Cardiac muscle cell (in vitro differentiated cells and primary cell): Measurements from ENCODE around the gene CEP41. TPM values are rescaled to one million over a fixed set of nuclear protein-coding genes. Genes with fewer than 3 reads are reported as not detected.
A peak's percentile ranks its signal among the peaks of the same experiment; 100 is the strongest.

Source experiments
- DNase-seq, 2 donors: peaks; one replicate each; pipeline versions ENCODE4 v3.0.0 to v3.0.0-alpha.2; 2010 to 2017; ENCODE audit warnings: low read depth in 1 of 2, low spot score in 1 of 2
- H3K27ac ChIP-seq: fragments of 200-600 bp; sonication (generic); 2 replicates; pipeline ENCODE4 v1.5.1; 2016
- H3K27me3 ChIP-seq: fragments of 200-600 bp; sonication (generic); 2 replicates; pipeline ENCODE4 v1.6.0; 2016; ENCODE audit warnings: control low read depth
- H3K36me3 ChIP-seq: fragments of 200-600 bp; sonication (generic); 2 replicates; pipeline ENCODE4 v1.5.1; 2016; ENCODE audit warnings: control low read depth
- H3K4me1 ChIP-seq: fragments of 200-600 bp; sonication (generic); 2 replicates; pipeline ENCODE4 v1.8.1; 2017; ENCODE audit warnings: low read depth, mild to moderate bottlenecking, mixed run types
- H3K4me3 ChIP-seq: fragments of 200-600 bp; sonication (generic); 2 replicates; pipeline ENCODE4 v1.5.1; 2016; ENCODE audit warnings: mild to moderate bottlenecking
- H3K9me3 ChIP-seq: fragments of 200-600 bp; sonication (generic); 2 replicates; pipeline ENCODE4 v1.5.1; 2017; ENCODE audit warnings: low read depth, mild to moderate bottlenecking, control low read depth
- CTCF ChIP-seq: IDR thresholded peaks from 2 replicates; pipeline ENCODE4 v1.5.1; 2012; ENCODE audit warnings: low read depth, mild to moderate bottlenecking, low read length
- polyA plus RNA-seq: library from polyadenylated mRNA; unstranded; fragments of >200 nt; fragmentation: Nextera tagmentation; extraction: Ambion mirVana; gene quantifications from 2 replicates; pipeline ENCODE4 v1.2.1, GENCODE V29; 2016
- total RNA-seq: library from RNA; depleted of rRNA; stranded (reverse); fragments of >200 nt; gene quantifications from 2 replicates; pipeline ENCODE4 v1.2.3, GENCODE V29; 2016

CEP41 gene
- total and polyA plus RNA-seq, 2 experiments from 2014 or later, result 8.0 to 27.4 TPM

GRCh38 chr7:130363026-130363847, 77.6 kb downstream of the CEP41 start:
- H3K36me3 ChIP-seq, result no peaks in the 10 kb centered on the region
- TF ChIP-seq CTCF, result no peak
- H3K27me3 ChIP-seq, result no peaks in the 10 kb centered on the region
- no peak overlapping the region for H3K27ac ChIP-seq
- no peak overlapping the region for H3K4me3 ChIP-seq
- DNase-seq, result peak in 1 of 2 donors; percentile 86
- H3K9me3 ChIP-seq, result no peaks in the 10 kb centered on the region
- H3K4me1 ChIP-seq, result peaks cover 12% of the 10 kb centered on the region

GRCh38 chr7:130362251-130362816, 78.5 kb downstream of the CEP41 start:
- no peak for DNase-seq
- no peaks in the 10 kb centered on the region for H3K36me3 ChIP-seq

GRCh38 chr7:130361681-130362080, 79.1 kb downstream of the CEP41 start:
- H3K27me3 ChIP-seq, result no peaks in the 10 kb centered on the region
- no peak for DNase-seq
- no peak overlapping the region for H3K27ac ChIP-seq
- no peaks in the 10 kb centered on the region for H3K36me3 ChIP-seq
- peaks cover 14% of the 10 kb centered on the region for H3K4me1 ChIP-seq
- TF ChIP-seq CTCF, result no peak
- no peaks in the 10 kb centered on the region for H3K9me3 ChIP-seq
- H3K4me3 ChIP-seq, result no peak overlapping the region

More at GRCh38 chr7:130362251-130362816, 78.5 kb downstream of the CEP41 start:
- H3K9me3 ChIP-seq, result no peaks in the 10 kb centered on the region
- TF ChIP-seq CTCF, result no peak
- H3K27me3 ChIP-seq, result no peaks in the 10 kb centered on the region
- H3K27ac ChIP-seq, result no peak overlapping the region
- peaks cover 12% of the 10 kb centered on the region for H3K4me1 ChIP-seq
- H3K4me3 ChIP-seq, result no peak overlapping the region

- Histone ChIP-seq H3K4me1 (peaks cover 23% of the 10 kb centered on the region), H3K4me3 (no peak overlapping the region), H3K27ac (no peak overlapping the region)
Measured at GRCh38 chr7:130360518-130360917, 80.3 kb downstream of the CEP41 start.

GRCh38 chr7:130359276-130359857, 81.4 kb downstream of the CEP41 start:
- Histone ChIP-seq H3K36me3 (no peaks in the 10 kb centered on the region), H3K4me1 (peaks cover 11% of the 10 kb centered on the region), H3K4me3 (no peak overlapping the region), H3K27me3 (no peaks in the 10 kb centered on the region), H3K27ac (no peak overlapping the region), H3K9me3 (no peaks in the 10 kb centered on the region)
- TF ChIP-seq CTCF, result no peak
- DNase-seq, result no peak

More at GRCh38 chr7:130360518-130360917, 80.3 kb downstream of the CEP41 start:
- Histone ChIP-seq H3K9me3 (no peaks in the 10 kb centered on the region), H3K27me3 (no peaks in the 10 kb centered on the region), H3K36me3 (no peaks in the 10 kb centered on the region)
- no peak for DNase-seq
- TF ChIP-seq CTCF, result no peak
